Memory B cell (primary cell): ENCODE results near the gene AURKB.
"Not testable (repeated sequence)": the region's sequence is repeated elsewhere in the genome, so short reads cannot be mapped to it uniquely, and the experiment has no call there.

Experiments
- ATAC-seq: fragments of 150-1000 bp; cut with Tn5 transposase; 2 replicates; pipeline ENCODE4 v1.10.0; 2021; ENCODE audit warnings: low read depth, mild to moderate bottlenecking, moderate library complexity
- DNase-seq, 2 donors: peaks; one replicate each; pipeline ENCODE4 v3.0.0; 2022; ENCODE audit warnings: low spot score in 2 of 2
- H3K27ac Mint-ChIP-seq: one replicate; pipeline ENCODE4 v1.8.0; 2022; ENCODE audit warnings: mild to moderate bottlenecking, moderate library complexity, mixed read lengths
- H3K27me3 Mint-ChIP-seq: one replicate; pipeline ENCODE4 v1.8.0; 2022; ENCODE audit warnings: mixed read lengths
- H3K36me3 Mint-ChIP-seq: one replicate; pipeline ENCODE4 v1.8.0; 2022; ENCODE audit warnings: mild to moderate bottlenecking, mixed read lengths
- H3K4me1 Mint-ChIP-seq: one replicate; pipeline ENCODE4 v1.8.0; 2022; ENCODE audit warnings: mixed read lengths
- H3K4me3 Mint-ChIP-seq: one replicate; pipeline ENCODE4 v1.8.0; 2022; ENCODE audit warnings: mild to moderate bottlenecking, moderate library complexity, mixed read lengths
- H3K9me3 Mint-ChIP-seq: one replicate; pipeline ENCODE4 v1.8.0; 2022; ENCODE audit warnings: mixed read lengths

The AURKB gene

GRCh38 chr17:8209907-8210760, at the start of gene AURKB:
Gene AURKB, minus strand, starts transcription at chr17:8210575. Its CDS starts 351 bp downstream, at chr17:8210224.
- Mint-ChIP-seq H3K27ac (peak within 1 kb of the TSS; percentile 57), H3K9me3 (no peaks in the 10 kb centered on the region), H3K4me1 (peaks cover 15% of the 10 kb centered on the region), H3K36me3 (no peaks in the 10 kb centered on the region), H3K27me3 (no peaks in the 10 kb centered on the region), H3K4me3 (peak within 1 kb of the TSS; percentile 91)
- peak; percentile 99 for ATAC-seq
- peak; percentile 87 to 88 for DNase-seq

GRCh38 chr17:8257801-8258200, 47.4 kb upstream of the AURKB start:
- Mint-ChIP-seq H3K27ac (no peak overlapping the region), H3K4me3 (no peak overlapping the region), H3K27me3 (no peaks in the 10 kb centered on the region), H3K9me3 (no peaks in the 10 kb centered on the region), H3K4me1 (no peaks in the 10 kb centered on the region), H3K36me3 (peaks cover 24% of the 10 kb centered on the region)
- no peak for ATAC-seq
- DNase-seq = no peak

- DNase-seq (no peak), ATAC-seq (no peak)
- Mint-ChIP-seq H3K4me1 (no peaks in the 10 kb centered on the region), H3K27ac (no peak overlapping the region), H3K36me3 (peaks cover 20% of the 10 kb centered on the region), H3K4me3 (no peak overlapping the region), H3K9me3 (no peaks in the 10 kb centered on the region), H3K27me3 (no peaks in the 10 kb centered on the region)
Observed at GRCh38 chr17:8256691-8257090, 46.3 kb upstream of the AURKB start.

- Mint-ChIP-seq H3K27me3 (no peaks in the 10 kb centered on the region), H3K9me3 (no peaks in the 10 kb centered on the region), H3K27ac (no peak overlapping the region), H3K4me3 (no peak overlapping the region), H3K36me3 (peaks cover 20% of the 10 kb centered on the region), H3K4me1 (no peaks in the 10 kb centered on the region)
- no peak for DNase-seq
- no peak for ATAC-seq
Observed at GRCh38 chr17:8256291-8256690, 45.9 kb upstream of the AURKB start.

- peaks cover 3% of the 10 kb centered on the region for H3K4me1 Mint-ChIP-seq
- no peaks in the 10 kb centered on the region for H3K27me3 Mint-ChIP-seq
- H3K4me3 Mint-ChIP-seq = no peak overlapping the region
- H3K9me3 Mint-ChIP-seq = no peaks in the 10 kb centered on the region
- no peak overlapping the region for H3K27ac Mint-ChIP-seq
- ATAC-seq = no peak
- H3K36me3 Mint-ChIP-seq = peaks cover 13% of the 10 kb centered on the region
- DNase-seq = no peak
Observed at GRCh38 chr17:8255499-8255898, 45.1 kb upstream of the AURKB start.

GRCh38 chr17:8254881-8255280, 44.5 kb upstream of the AURKB start:
- Mint-ChIP-seq H3K27ac (no peak overlapping the region), H3K36me3 (peaks cover 13% of the 10 kb centered on the region), H3K27me3 (no peaks in the 10 kb centered on the region), H3K4me3 (no peak overlapping the region), H3K4me1 (peaks cover 9% of the 10 kb centered on the region), H3K9me3 (no peaks in the 10 kb centered on the region)
- DNase-seq = no peak
- no peak for ATAC-seq

GRCh38 chr17:8253801-8254200, 43.4 kb upstream of the AURKB start:
- no peaks in the 10 kb centered on the region for H3K9me3 Mint-ChIP-seq
- H3K27ac Mint-ChIP-seq = no peak overlapping the region
- no peak for ATAC-seq
- no peak overlapping the region for H3K4me3 Mint-ChIP-seq
- H3K27me3 Mint-ChIP-seq = no peaks in the 10 kb centered on the region
- H3K36me3 Mint-ChIP-seq = peaks cover 13% of the 10 kb centered on the region
- no peak for DNase-seq
- H3K4me1 Mint-ChIP-seq = peaks cover 14% of the 10 kb centered on the region

GRCh38 chr17:8251411-8251810, 41.0 kb upstream of the AURKB start:
- DNase-seq, ATAC-seq, H3K27ac Mint-ChIP-seq, H3K9me3 Mint-ChIP-seq, H3K27me3 Mint-ChIP-seq, H3K4me3 Mint-ChIP-seq: not testable (repeated sequence)
- peaks cover 18% of the 10 kb centered on the region for H3K4me1 Mint-ChIP-seq
- peaks cover 11% of the 10 kb centered on the region for H3K36me3 Mint-ChIP-seq

- peak overlapping the region; percentile 98 for H3K4me3 Mint-ChIP-seq
- H3K27me3 Mint-ChIP-seq = no peaks in the 10 kb centered on the region
- peaks cover 9% of the 10 kb centered on the region for H3K36me3 Mint-ChIP-seq
- no peak for ATAC-seq
- peak overlapping the region; percentile 100 for H3K27ac Mint-ChIP-seq
- no peaks in the 10 kb centered on the region for H3K9me3 Mint-ChIP-seq
- H3K4me1 Mint-ChIP-seq = peaks cover 26% of the 10 kb centered on the region
- DNase-seq = no peak
Observed at GRCh38 chr17:8249621-8250500, 39.5 kb upstream of the AURKB start.

GRCh38 chr17:8248751-8249607, 38.6 kb upstream of the AURKB start, which contains the start of gene PFAS:
Gene PFAS, plus strand, starts transcription at chr17:8249289. Its CDS starts 4,649 bp downstream, at chr17:8253938.
- H3K27me3 Mint-ChIP-seq = no peaks in the 10 kb centered on the region
- DNase-seq (peak; percentile 97 to 99), ATAC-seq (peak; percentile 54)
- peaks cover 13% of the 10 kb centered on the region for H3K36me3 Mint-ChIP-seq
- H3K27ac Mint-ChIP-seq = peak within 1 kb of the TSS; percentile 100
- H3K4me1 Mint-ChIP-seq = peaks cover 31% of the 10 kb centered on the region
- peak within 1 kb of the TSS; percentile 98 for H3K4me3 Mint-ChIP-seq
- no peaks in the 10 kb centered on the region for H3K9me3 Mint-ChIP-seq

GRCh38 chr17:8244768-8245167, 34.4 kb upstream of the AURKB start:
- Mint-ChIP-seq H3K4me3 (no peak overlapping the region), H3K27ac (peak overlapping the region; percentile 80), H3K9me3 (no peaks in the 10 kb centered on the region), H3K36me3 (peaks cover 18% of the 10 kb centered on the region), H3K4me1 (peaks cover 31% of the 10 kb centered on the region), H3K27me3 (no peaks in the 10 kb centered on the region)
- no peak for DNase-seq
- ATAC-seq = no peak

GRCh38 chr17:8243827-8244226, 33.5 kb upstream of the AURKB start:
- ATAC-seq = no peak
- H3K4me1 Mint-ChIP-seq = peaks cover 27% of the 10 kb centered on the region

GRCh38 chr17:8237886-8238285, 27.5 kb upstream of the AURKB start:
- no peak for DNase-seq
- H3K9me3 Mint-ChIP-seq = no peaks in the 10 kb centered on the region
- no peak for ATAC-seq
- peaks cover 21% of the 10 kb centered on the region for H3K4me1 Mint-ChIP-seq
- no peak overlapping the region for H3K4me3 Mint-ChIP-seq
- H3K36me3 Mint-ChIP-seq = peaks cover 42% of the 10 kb centered on the region
- H3K27ac Mint-ChIP-seq = no peak overlapping the region
- no peaks in the 10 kb centered on the region for H3K27me3 Mint-ChIP-seq

More at GRCh38 chr17:8243827-8244226, 33.5 kb upstream of the AURKB start:
- DNase-seq = no peak
- peak overlapping the region; percentile 47 for H3K27ac Mint-ChIP-seq
- no peaks in the 10 kb centered on the region for H3K27me3 Mint-ChIP-seq
- H3K9me3 Mint-ChIP-seq = no peaks in the 10 kb centered on the region
- H3K4me3 Mint-ChIP-seq = no peak overlapping the region
- peaks cover 20% of the 10 kb centered on the region for H3K36me3 Mint-ChIP-seq
